ENCODE results near the gene TBXAS1.

- TF ChIP-seq CTCF (IDR thresholded peaks at IDR 0.05) (no peak), POLR2A (IDR thresholded peaks at IDR 0.05; ENCODE audit: low read depth) (no peak), EP300 (IDR thresholded peaks at IDR 0.05) (no peak), POLR2AphosphoS5 (IDR thresholded peaks at IDR 0.05) (no peak)
Measured at GRCh38 chr7:140058517-140058916, 229.5 kb downstream of the TBXAS1 start.

Data from esophagus muscularis mucosa (tissue), 4 donors.